Gastroesophageal sphincter (tissue), 3 donors: ENCODE results near the gene SS18.

Experiments
- CTCF ChIP-seq, 4 experiments: fragments of 200-600 bp in 2 of 4; fragments of 450-650 bp in 2 of 4; sonication (generic) in 1 of 4; IDR thresholded peaks; one replicate each; pipeline ENCODE4 v1.5.1; 2017 to 2019; ENCODE audit warnings: antibody characterized with exemption in 4 of 4, mild to moderate bottlenecking in 2 of 4, moderate library complexity in 2 of 4
- EP300 ChIP-seq: sonication (generic); formaldehyde crosslinking; IDR thresholded peaks from one replicate; pipeline ENCODE4 v1.6.1; 2017; ENCODE audit warnings: antibody characterized with exemption, mild to moderate bottlenecking
- POLR2A ChIP-seq, 2 donors: fragments of 450-650 bp; IDR thresholded peaks; one replicate each; pipeline ENCODE4 v1.6.1; 2017; ENCODE audit warnings: antibody characterized with exemption in 2 of 2, mild to moderate bottlenecking in 2 of 2, moderate library complexity in 1 of 2

- TF ChIP-seq POLR2A (IDR thresholded peaks at IDR 0.05) (no peak), CTCF (IDR thresholded peaks at IDR 0.05) (no peak), EP300 (no peak)
Measured at GRCh38 chr18:26003817-26004216, 86.6 kb downstream of the SS18 start.
